ENCODE data around the gene TNS1. TPM values are rescaled to one million over a fixed set of nuclear protein-coding genes. Genes with fewer than 3 reads are reported as not detected.

Gene TNS1
- total RNA-seq, 2 donors from 2014 or later = 0.27 to 5.1 TPM

GRCh38 chr2:217880891-217881290, 121.9 kb downstream of the TNS1 start:
- DNase-seq (ENCODE audit: low spot score in 2 of 2) = no peak
- no peaks in the 10 kb centered on the region for H3K9me3 Mint-ChIP-seq

DNA sequence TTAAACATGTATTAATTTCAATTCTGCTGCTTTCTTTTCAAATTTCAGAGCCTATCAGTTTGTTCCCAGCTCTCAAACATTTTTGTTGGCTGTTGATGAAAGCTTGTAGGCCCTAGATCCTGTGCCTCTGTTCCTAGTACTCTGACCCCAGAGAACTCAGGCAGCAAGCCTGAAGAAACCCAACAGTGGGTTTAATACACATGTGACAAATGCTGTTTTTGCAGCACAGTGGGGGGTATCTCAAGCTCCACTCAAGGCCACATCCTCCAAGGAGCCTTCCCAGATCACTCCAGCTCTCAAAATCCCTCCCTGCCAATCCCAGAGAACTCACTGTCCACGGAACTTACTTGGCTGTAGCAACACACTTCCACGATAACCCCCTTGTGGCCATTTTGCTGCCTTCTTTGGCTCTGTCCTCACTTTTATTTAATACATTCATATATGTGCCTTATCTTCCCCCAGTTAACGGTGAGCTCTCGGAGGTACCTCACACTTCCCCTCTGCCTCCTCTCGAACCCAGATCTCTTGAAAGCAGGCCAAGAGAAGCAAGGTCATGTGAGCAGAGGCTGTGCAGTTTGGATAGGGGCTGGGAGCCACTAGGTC, 122.4 kb downstream of the TNS1 start:
- ATAC-seq (no peak), DNase-seq (ENCODE audit: low spot score in 2 of 2) (no peak)
- Mint-ChIP-seq H3K36me3 (no peaks in the 10 kb centered on the region), H3K9me3 (no peaks in the 10 kb centered on the region), H3K27ac (no peak overlapping the region)

More at GRCh38 chr2:217880891-217881290, 121.9 kb downstream of the TNS1 start:
- no peak for ATAC-seq
- Mint-ChIP-seq H3K27ac (no peak overlapping the region), H3K36me3 (no peaks in the 10 kb centered on the region)

GRCh38 chr2:217878915-217879590, 123.7 kb downstream of the TNS1 start:
- no peaks in the 10 kb centered on the region for H3K9me3 Mint-ChIP-seq
- H3K27ac Mint-ChIP-seq = no peak overlapping the region
- DNase-seq (ENCODE audit: low spot score in 2 of 2) (no peak), ATAC-seq (no peak)
- no peaks in the 10 kb centered on the region for H3K36me3 Mint-ChIP-seq

- H3K27ac Mint-ChIP-seq = no peak overlapping the region
Observed at GRCh38 chr2:217877866-217878265, 124.9 kb downstream of the TNS1 start.

GRCh38 chr2:217876253-217876570, 126.6 kb downstream of the TNS1 start:
- Mint-ChIP-seq H3K27ac (no peak overlapping the region), H3K9me3 (no peaks in the 10 kb centered on the region), H3K36me3 (no peaks in the 10 kb centered on the region)
- ATAC-seq (no peak), DNase-seq (ENCODE audit: low spot score in 2 of 2) (no peak)

More at GRCh38 chr2:217877866-217878265, 124.9 kb downstream of the TNS1 start:
- no peaks in the 10 kb centered on the region for H3K9me3 Mint-ChIP-seq
- DNase-seq (ENCODE audit: low spot score in 2 of 2) = no peak
- no peak for ATAC-seq
- H3K36me3 Mint-ChIP-seq = no peaks in the 10 kb centered on the region

- no peaks in the 10 kb centered on the region for H3K9me3 Mint-ChIP-seq
- ATAC-seq (no peak), DNase-seq (ENCODE audit: low spot score in 2 of 2) (no peak)
Observed at GRCh38 chr2:217875556-217876252, 127.1 kb downstream of the TNS1 start.

DNA sequence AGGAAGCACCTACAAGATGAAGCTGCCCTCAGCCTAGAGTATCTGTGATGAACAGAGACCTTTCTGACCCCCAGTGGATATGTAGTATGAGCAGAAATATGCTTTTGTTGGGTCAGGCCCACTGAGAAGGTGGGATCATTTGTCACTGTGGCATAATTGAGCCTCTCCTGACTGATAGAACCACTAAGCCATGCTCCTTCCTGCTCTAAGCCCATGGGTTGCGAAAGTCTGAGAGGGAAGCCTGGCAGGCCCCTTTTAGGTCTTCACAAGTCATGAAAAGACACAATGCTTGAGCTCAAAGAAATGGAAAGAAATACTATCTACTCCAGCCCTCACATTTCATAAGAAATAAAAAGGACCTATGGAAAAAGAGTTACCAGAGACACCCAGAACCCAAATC, 127.7 kb downstream of the TNS1 start:
- no peak for ATAC-seq
- DNase-seq (ENCODE audit: low spot score in 2 of 2) = no peak
- H3K27ac Mint-ChIP-seq = no peak overlapping the region
- H3K36me3 Mint-ChIP-seq = no peaks in the 10 kb centered on the region
- no peaks in the 10 kb centered on the region for H3K9me3 Mint-ChIP-seq

More at GRCh38 chr2:217875556-217876252, 127.1 kb downstream of the TNS1 start:
- Mint-ChIP-seq H3K27ac (no peak overlapping the region), H3K36me3 (no peaks in the 10 kb centered on the region)

- Mint-ChIP-seq H3K9me3 (no peaks in the 10 kb centered on the region), H3K36me3 (no peaks in the 10 kb centered on the region), H3K27ac (peak overlapping the region in 1 of 2 donors; percentile 44)
- ATAC-seq = no peak
- no peak for DNase-seq (ENCODE audit: low spot score in 2 of 2)
Observed at GRCh38 chr2:217873371-217873770, 129.4 kb downstream of the TNS1 start.

GRCh38 chr2:217872319-217872718, 130.5 kb downstream of the TNS1 start:
- Mint-ChIP-seq H3K36me3 (no peaks in the 10 kb centered on the region), H3K9me3 (no peaks in the 10 kb centered on the region), H3K27ac (no peak overlapping the region)
- ATAC-seq (no peak), DNase-seq (ENCODE audit: low spot score in 2 of 2) (no peak)

DNA sequence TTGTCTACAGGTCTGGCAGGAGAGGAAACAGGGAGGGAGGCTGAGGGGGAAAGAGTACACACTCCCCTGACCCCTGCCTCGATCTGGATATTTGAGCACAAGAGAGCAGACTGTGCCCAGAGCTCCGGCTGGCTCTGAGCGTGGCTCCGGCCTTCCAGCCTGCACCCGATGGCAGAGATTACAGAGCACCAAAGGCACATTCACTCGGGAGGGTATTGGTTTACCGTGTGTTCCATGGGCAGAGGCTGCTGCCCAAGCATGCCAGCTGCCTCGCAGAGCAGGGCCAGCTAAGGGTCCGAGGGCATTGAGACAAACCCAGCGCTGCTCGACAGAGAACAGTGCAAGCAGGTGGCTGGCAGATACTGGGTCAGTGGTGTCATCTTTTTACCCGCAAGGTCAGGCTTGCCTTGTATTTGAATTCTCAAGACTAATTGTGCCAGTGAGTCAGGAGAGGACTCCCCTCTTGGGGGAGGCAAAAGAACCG, 132.2 kb downstream of the TNS1 start:
- DNase-seq (ENCODE audit: low spot score in 2 of 2) (no peak), ATAC-seq (no peak)
- no peaks in the 10 kb centered on the region for H3K36me3 Mint-ChIP-seq
- no peaks in the 10 kb centered on the region for H3K9me3 Mint-ChIP-seq
- H3K27ac Mint-ChIP-seq = no peak overlapping the region

GRCh38 chr2:217868911-217869334, 133.9 kb downstream of the TNS1 start:
- Mint-ChIP-seq H3K9me3 (no peaks in the 10 kb centered on the region), H3K27ac (peak overlapping the region in 1 of 2 donors; percentile 31), H3K36me3 (no peaks in the 10 kb centered on the region)
- ATAC-seq = no peak
- DNase-seq (ENCODE audit: low spot score in 2 of 2) = no peak

DNA sequence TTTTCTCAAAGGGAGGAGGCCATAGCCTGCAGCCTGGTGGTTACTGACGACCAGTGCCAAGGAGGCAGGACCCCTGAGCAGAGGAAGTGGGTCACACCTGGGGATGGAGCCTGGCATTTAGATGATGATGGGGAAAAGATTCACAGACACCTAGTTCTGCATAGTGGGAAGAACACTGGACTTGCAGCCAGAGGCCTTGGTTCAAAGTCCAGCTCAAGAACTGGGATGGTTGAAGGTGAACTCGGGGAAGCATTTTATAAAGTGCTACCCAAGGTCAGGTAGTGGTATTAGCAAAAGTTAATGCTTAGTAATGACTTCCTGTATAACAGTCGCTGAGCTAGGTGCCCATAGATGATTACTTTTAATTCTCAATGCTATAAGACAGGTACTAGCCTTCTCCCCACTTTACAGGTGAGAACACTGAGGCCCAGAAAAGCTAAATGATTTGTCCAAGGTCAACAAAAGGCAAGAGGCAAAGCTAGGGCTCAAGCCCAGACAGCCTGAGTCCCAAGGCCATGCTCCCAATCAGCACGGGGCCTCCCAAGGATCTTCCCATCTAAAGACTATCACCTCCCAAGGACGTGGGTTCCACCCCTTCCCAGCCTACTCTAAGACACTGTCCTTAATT, 134.4 kb downstream of the TNS1 start:
- no peaks in the 10 kb centered on the region for H3K9me3 Mint-ChIP-seq
- no peak for DNase-seq (ENCODE audit: low spot score in 2 of 2)
- H3K27ac Mint-ChIP-seq = peak overlapping the region in 1 of 2 donors; percentile 31
- no peak for ATAC-seq
- H3K36me3 Mint-ChIP-seq = no peaks in the 10 kb centered on the region

GRCh38 chr2:217866457-217866856, 136.3 kb downstream of the TNS1 start:
- H3K9me3 Mint-ChIP-seq = no peaks in the 10 kb centered on the region
- DNase-seq (ENCODE audit: low spot score in 2 of 2) = no peak
- no peak overlapping the region for H3K27ac Mint-ChIP-seq
- ATAC-seq = no peak
- H3K36me3 Mint-ChIP-seq = no peaks in the 10 kb centered on the region

DNA sequence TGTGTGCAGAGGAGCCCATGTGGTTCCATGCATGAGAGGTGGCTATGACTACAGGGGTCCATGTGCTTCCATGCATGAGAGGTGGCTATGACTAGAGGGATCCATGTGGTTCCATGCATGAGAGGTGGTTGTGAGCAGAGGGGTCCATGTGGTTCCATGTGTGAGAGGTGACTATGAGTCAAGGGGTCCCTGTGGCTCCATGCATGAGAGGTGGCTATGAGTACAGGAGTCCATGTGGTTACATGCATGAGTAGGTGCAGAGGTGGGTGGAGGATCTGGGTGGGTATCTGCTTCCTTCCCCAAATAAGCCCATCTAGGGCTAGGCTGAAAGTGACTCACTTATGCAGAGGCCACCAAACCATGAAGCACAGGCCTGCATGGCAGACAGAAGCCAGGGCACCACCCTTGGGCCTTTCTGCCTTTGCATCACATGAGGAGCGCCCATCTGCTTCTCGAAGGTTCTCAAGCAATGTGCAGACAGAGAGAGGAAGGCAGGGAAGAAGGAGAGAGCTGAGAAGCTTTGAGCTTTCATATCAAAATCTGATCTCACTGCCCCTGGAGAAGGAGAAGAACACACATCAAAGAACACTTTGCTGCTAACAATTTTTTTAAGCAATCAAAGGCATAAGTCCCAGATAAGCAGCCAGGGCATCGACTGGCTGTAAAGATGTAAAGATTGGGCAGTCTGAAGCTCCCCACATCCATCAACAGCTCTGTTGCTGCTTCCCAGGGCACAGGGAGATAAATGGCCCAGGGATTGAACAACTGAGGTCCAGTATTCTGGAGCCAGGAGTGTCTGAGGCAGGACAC, 137.6 kb downstream of the TNS1 start:
- H3K27ac Mint-ChIP-seq = peak overlapping the region in 1 of 2 donors; percentile 66
- peak in 1 of 2 donors; percentile 58 for ATAC-seq
- H3K36me3 Mint-ChIP-seq = no peaks in the 10 kb centered on the region
- no peaks in the 10 kb centered on the region for H3K9me3 Mint-ChIP-seq
- no peak for DNase-seq (ENCODE audit: low spot score in 2 of 2)

DNA sequence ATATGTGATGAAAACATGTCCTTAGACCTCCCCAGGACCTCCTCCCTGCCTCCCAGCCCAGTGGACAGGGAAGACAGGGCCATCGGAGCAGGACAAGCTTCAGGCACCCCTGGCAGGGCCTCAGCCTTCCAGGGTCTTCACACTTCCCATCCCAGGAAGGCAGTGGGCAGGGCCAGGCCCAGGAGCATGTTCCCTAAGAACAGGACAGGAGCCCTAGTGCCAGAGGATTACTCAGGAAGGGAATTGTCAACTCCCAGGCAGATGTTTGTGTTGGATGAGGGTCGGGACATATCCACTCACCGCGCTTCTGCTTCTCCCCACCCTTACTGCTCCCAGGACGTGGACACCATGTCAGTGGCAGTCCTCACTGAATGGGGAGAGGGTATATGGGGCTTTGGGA, 138.9 kb downstream of the TNS1 start:
- Mint-ChIP-seq H3K36me3 (no peaks in the 10 kb centered on the region), H3K27ac (no peak overlapping the region), H3K9me3 (no peaks in the 10 kb centered on the region)
- no peak for DNase-seq (ENCODE audit: low spot score in 2 of 2)
- no peak for ATAC-seq

GRCh38 chr2:217861334-217861877, 141.4 kb downstream of the TNS1 start:
- H3K9me3 Mint-ChIP-seq = no peaks in the 10 kb centered on the region
- DNase-seq (ENCODE audit: low spot score in 2 of 2) (no peak), ATAC-seq (no peak)
- no peak overlapping the region for H3K27ac Mint-ChIP-seq
- H3K36me3 Mint-ChIP-seq = no peaks in the 10 kb centered on the region
